Left lung (tissue), 10 donors: ENCODE results near the gene EXD3. TPM values are rescaled to one million over a fixed set of nuclear protein-coding genes. Genes with fewer than 3 reads are reported as not detected.

Source experiments
- ATAC-seq: fragments of 200-7000 bp; cut with Tn5 transposase; one replicate; pipeline ENCODE4 v1.9.1; 2020; ENCODE audit warnings: moderate library complexity
- DNase-seq, 4 donors: peaks; one replicate each; pipeline ENCODE4 v3.0.0-alpha.2; 2013 to 2020
- H3K27ac ChIP-seq, 2 donors: fragments of 200-600 bp; sonication (generic) in 1 of 2; one replicate each; pipeline versions ENCODE4 v1.5.0 to v1.8.0; 2020 to 2021
- H3K27me3 ChIP-seq, 2 donors: fragments of 200-600 bp; sonication (generic) in 1 of 2; one replicate each; pipeline versions ENCODE4 v1.5.0 to v1.8.0; 2020 to 2021
- H3K36me3 ChIP-seq, 2 donors: fragments of 200-600 bp; sonication (generic) in 1 of 2; one replicate each; pipeline versions ENCODE4 v1.5.0 to v1.8.0; 2020 to 2021
- H3K4me1 ChIP-seq, 2 donors: fragments of 200-600 bp; one replicate each; pipeline ENCODE4 v1.8.0; 2021
- H3K4me3 ChIP-seq, 2 donors: fragments of 200-600 bp; sonication (generic) in 1 of 2; one replicate each; pipeline versions ENCODE4 v1.5.0 to v1.8.0; 2020 to 2021; ENCODE audit warnings: mild to moderate bottlenecking in 1 of 2
- H3K9me3 ChIP-seq, 2 donors: fragments of 200-600 bp; sonication (generic) in 1 of 2; one replicate each; pipeline versions ENCODE4 v1.5.0 to v1.8.0; 2020 to 2021
- intact Hi-C, 2 donors: fragments of 100-400 bp; cut with DNase I; formaldehyde crosslinking; loops; one replicate each; pipeline versions ENCODE4 v1.11.2 to v1.14.2; 2022
- polyA plus RNA-seq, 6 donors: library from polyadenylated mRNA; unstranded; fragments of 120-200 nt; gene quantifications; one replicate each; pipeline ENCODE4 v1.2.1, GENCODE V29; 2013; ENCODE audit not compliant: insufficient read length in 6 of 6
- total RNA-seq, 2 donors: library from RNA; stranded (reverse); fragmentation: NEBNext Ultra II Directional; extraction: Animal tissue kit (Norgen Biotek cat#: 25700); gene quantifications; one replicate each; pipeline ENCODE4 v1.2.1, GENCODE V29; 2021
- TF ChIP-seq, protein P1 (sequence below), 2 donors: fragments of 200-600 bp; sonication (generic) in 1 of 2; IDR thresholded peaks; one replicate each; pipeline versions ENCODE4 v1.5.0 to v1.8.0; 2021; ENCODE audit warnings: antibody characterized with exemption in 2 of 2
- donor health status: DM: no; HTN: yes; CAD: no.
- donor health status: DM: no; HTN: no; CAD: no.

EXD3 gene
- total and polyA plus RNA-seq, 8 donors = 13.2 to 21.8 (median 16.6) TPM

GRCh38 chr9:137371521-137371941, 51.4 kb downstream of the EXD3 start:
- Histone ChIP-seq H3K9me3 (peaks cover 0 to 4% of the 10 kb centered on the region in 2 donors), H3K27me3 (no peaks in the 10 kb centered on the region), H3K36me3 (peaks cover 0 to 11% of the 10 kb centered on the region in 2 donors), H3K4me3 (no peak overlapping the region), H3K4me1 (no peaks in the 10 kb centered on the region), H3K27ac (no peak overlapping the region)
- intact Hi-C loops = no loop called here
- ATAC-seq (no peak), DNase-seq (peak in 2 of 4 donors; percentile 10 to 77)
- TF ChIP-seq, protein P1, sequence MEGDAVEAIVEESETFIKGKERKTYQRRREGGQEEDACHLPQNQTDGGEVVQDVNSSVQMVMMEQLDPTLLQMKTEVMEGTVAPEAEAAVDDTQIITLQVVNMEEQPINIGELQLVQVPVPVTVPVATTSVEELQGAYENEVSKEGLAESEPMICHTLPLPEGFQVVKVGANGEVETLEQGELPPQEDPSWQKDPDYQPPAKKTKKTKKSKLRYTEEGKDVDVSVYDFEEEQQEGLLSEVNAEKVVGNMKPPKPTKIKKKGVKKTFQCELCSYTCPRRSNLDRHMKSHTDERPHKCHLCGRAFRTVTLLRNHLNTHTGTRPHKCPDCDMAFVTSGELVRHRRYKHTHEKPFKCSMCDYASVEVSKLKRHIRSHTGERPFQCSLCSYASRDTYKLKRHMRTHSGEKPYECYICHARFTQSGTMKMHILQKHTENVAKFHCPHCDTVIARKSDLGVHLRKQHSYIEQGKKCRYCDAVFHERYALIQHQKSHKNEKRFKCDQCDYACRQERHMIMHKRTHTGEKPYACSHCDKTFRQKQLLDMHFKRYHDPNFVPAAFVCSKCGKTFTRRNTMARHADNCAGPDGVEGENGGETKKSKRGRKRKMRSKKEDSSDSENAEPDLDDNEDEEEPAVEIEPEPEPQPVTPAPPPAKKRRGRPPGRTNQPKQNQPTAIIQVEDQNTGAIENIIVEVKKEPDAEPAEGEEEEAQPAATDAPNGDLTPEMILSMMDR (IDR thresholded peaks at IDR 0.05) = no peak

- intact Hi-C loops = no loop called here
- TF ChIP-seq, protein P1 (IDR thresholded peaks at IDR 0.05) = no peak
- DNase-seq = peak in 2 of 4 donors; percentile 22 to 73
- no peak overlapping the region for H3K27ac ChIP-seq
- H3K9me3 ChIP-seq = peaks cover 0 to 4% of the 10 kb centered on the region in 2 donors
- H3K4me3 ChIP-seq = no peak overlapping the region
- ATAC-seq = no peak
- H3K36me3 ChIP-seq = peaks cover 0 to 11% of the 10 kb centered on the region in 2 donors
- no peaks in the 10 kb centered on the region for H3K27me3 ChIP-seq
- no peaks in the 10 kb centered on the region for H3K4me1 ChIP-seq
Measured at GRCh38 chr9:137370865-137371520, 52.0 kb downstream of the EXD3 start.

DNA sequence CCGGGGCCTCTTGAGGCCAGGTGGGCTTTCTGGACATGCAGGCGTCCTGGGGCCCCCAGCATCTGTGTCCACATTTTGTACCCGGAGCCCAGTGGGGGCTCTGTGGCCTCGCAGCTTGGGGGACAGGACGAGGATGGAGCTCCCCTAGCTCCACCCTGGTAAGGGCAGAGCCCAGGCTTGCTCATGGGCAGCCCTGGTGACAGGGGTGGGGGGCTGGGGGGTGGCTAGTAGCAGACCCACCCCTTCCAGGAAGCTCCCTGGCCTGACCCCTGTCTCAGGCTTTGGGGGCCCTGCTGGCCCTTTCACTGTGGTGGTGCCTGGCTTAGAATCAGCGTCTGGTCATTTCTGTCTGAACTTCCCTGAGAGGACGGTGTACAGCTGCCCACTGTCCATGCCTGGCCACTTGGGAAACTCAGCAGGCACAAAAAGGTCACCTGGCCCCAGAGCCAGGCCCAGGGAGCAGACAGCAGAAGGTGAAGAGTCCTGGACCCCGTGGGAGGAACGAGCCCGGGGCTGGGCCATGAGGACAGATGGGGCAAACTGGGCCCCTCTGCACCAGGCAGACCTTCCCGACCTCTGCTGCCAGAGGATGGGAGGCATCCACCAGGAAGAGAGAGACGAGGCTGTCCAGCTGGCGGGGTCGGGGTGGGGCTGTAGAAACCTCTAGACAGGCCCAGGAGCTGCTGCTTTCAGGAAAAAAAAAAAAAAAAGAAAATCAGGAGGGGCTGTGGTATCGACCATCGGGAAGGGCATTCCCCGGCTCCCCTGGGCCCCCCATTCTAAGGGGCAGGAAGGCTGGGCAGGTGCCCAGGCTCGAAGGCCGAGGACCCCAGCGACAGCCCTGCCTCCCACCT, 52.8 kb downstream of the EXD3 start:
- intact Hi-C loops = no loop called here
- H3K27me3 ChIP-seq = no peaks in the 10 kb centered on the region
- H3K4me3 ChIP-seq = no peak overlapping the region
- H3K27ac ChIP-seq = no peak overlapping the region
- H3K4me1 ChIP-seq = no peaks in the 10 kb centered on the region
- no peak for ATAC-seq
- peaks cover 0 to 11% of the 10 kb centered on the region in 2 donors for H3K36me3 ChIP-seq
- no peaks in the 10 kb centered on the region for H3K9me3 ChIP-seq
- no peak for DNase-seq
- TF ChIP-seq, protein P1 (IDR thresholded peaks at IDR 0.05) = no peak

DNA sequence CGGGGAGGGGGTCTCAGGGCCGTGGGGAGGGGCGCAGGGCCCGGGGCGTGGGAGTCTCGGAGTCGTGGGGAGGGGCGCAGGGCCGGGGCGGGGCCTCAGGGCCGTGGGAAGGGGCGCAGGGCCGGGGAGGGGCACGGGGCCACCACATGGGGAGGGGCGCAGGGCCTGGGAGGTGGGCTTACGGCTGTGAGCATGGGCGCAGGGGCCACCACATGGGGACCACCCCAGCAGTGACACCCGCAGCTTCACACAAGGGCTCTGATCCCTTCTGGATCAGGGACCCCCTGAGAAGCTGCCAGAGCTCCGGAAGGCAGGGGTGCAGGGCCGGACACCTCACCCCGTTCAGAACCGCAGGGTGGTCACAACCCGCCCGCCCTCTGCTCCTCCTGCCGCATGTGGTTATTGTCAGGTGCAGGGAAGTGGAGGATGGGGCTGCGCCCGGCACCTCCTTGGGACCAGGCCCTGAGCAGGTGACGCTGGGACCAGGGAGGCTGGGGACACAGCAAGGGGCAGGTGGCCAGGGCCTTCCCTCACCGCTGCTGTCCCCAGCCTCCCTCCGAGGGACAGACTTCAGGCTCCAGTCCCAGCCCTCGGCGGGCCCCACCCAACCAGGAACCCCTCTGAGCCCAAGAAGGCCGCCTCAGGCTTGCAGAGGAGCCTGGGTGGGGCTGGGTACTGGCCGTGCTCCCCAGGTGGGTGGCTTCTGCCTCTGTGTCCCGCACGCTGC, 53.7 kb downstream of the EXD3 start:
- intact Hi-C loops = no loop called here

More for the DNA sequence above, 53.7 kb downstream of the EXD3 start:
- TF ChIP-seq, protein P1 (IDR thresholded peaks at IDR 0.05) = no peak
- H3K4me3 ChIP-seq = no peak overlapping the region
- no peak overlapping the region for H3K27ac ChIP-seq
- H3K9me3 ChIP-seq = no peaks in the 10 kb centered on the region
- no peaks in the 10 kb centered on the region for H3K27me3 ChIP-seq
- H3K36me3 ChIP-seq = peaks cover 0 to 11% of the 10 kb centered on the region in 2 donors
- no peaks in the 10 kb centered on the region for H3K4me1 ChIP-seq
- peak in 2 of 4 donors; percentile 28 to 65 for DNase-seq
- no peak for ATAC-seq
